ENCODE data around the gene OAS2.

DNA sequence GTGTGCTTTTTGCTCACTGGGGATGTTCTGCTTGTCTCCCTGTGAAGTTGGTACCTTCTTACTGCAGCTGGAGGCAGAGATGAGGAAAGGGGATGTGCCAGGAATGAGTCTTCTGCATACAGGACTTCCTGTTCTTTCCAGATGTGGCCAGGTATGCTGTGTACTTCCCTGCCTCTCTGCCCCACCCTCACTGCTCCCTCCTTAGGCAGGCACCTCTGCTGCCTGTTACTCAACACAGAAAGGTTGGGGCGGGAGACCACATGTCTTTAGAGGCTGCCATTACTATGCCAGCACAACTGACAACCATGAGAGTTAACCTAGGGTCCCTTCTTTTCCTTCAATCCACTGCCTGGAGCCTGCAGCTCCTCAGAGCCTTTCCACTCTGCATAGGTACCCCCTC lies 42.1 kb upstream of the OAS2 start:
- TF ChIP-seq, protein P1, sequence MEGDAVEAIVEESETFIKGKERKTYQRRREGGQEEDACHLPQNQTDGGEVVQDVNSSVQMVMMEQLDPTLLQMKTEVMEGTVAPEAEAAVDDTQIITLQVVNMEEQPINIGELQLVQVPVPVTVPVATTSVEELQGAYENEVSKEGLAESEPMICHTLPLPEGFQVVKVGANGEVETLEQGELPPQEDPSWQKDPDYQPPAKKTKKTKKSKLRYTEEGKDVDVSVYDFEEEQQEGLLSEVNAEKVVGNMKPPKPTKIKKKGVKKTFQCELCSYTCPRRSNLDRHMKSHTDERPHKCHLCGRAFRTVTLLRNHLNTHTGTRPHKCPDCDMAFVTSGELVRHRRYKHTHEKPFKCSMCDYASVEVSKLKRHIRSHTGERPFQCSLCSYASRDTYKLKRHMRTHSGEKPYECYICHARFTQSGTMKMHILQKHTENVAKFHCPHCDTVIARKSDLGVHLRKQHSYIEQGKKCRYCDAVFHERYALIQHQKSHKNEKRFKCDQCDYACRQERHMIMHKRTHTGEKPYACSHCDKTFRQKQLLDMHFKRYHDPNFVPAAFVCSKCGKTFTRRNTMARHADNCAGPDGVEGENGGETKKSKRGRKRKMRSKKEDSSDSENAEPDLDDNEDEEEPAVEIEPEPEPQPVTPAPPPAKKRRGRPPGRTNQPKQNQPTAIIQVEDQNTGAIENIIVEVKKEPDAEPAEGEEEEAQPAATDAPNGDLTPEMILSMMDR (conservative IDR thresholded peaks at IDR 0.05; ENCODE audit: low read depth, low read length), result no peak
- TF ChIP-seq RCOR1 (IDR thresholded peaks at IDR 0.05; ENCODE audit: insufficient replicate concordance, low read length), result no peak
- TF ChIP-seq, protein P2, sequence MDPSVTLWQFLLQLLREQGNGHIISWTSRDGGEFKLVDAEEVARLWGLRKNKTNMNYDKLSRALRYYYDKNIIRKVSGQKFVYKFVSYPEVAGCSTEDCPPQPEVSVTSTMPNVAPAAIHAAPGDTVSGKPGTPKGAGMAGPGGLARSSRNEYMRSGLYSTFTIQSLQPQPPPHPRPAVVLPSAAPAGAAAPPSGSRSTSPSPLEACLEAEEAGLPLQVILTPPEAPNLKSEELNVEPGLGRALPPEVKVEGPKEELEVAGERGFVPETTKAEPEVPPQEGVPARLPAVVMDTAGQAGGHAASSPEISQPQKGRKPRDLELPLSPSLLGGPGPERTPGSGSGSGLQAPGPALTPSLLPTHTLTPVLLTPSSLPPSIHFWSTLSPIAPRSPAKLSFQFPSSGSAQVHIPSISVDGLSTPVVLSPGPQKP (IDR thresholded peaks at IDR 0.05; ENCODE audit: borderline replicate concordance, low read depth, low read length), result no peak
- TF ChIP-seq POLR2A (IDR thresholded peaks at IDR 0.05; ENCODE audit: low read depth, low read length), result no peak
- TF ChIP-seq, protein P3, sequence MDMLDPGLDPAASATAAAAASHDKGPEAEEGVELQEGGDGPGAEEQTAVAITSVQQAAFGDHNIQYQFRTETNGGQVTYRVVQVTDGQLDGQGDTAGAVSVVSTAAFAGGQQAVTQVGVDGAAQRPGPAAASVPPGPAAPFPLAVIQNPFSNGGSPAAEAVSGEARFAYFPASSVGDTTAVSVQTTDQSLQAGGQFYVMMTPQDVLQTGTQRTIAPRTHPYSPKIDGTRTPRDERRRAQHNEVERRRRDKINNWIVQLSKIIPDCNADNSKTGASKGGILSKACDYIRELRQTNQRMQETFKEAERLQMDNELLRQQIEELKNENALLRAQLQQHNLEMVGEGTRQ (IDR thresholded peaks at IDR 0.05; ENCODE audit: low read depth, low read length), result no peak
- TF ChIP-seq RAD21 (IDR thresholded peaks at IDR 0.05; ENCODE audit: low read length), result no peak
- TF ChIP-seq CEBPB (IDR thresholded peaks at IDR 0.05; ENCODE audit: low read depth, low read length), result no peak
- TF ChIP-seq CHD1 (IDR thresholded peaks at IDR 0.05; ENCODE audit: low read depth, low read length), result no peak
- no peak for TF ChIP-seq FOS (IDR thresholded peaks at IDR 0.05; ENCODE audit: low read depth, low read length)
- no peak for TF ChIP-seq BHLHE40 (IDR thresholded peaks at IDR 0.05; ENCODE audit: low read depth, low read length)
- no peak for TF ChIP-seq MXI1 (IDR thresholded peaks at IDR 0.05; ENCODE audit: borderline replicate concordance, low read depth, low read length)
- no peak for TF ChIP-seq MAFK (IDR thresholded peaks at IDR 0.05; ENCODE audit: low read depth, low read length)
- no peak for TF ChIP-seq NFE2L2 (IDR thresholded peaks at IDR 0.05; ENCODE audit: low read depth, low read length)
- no peak for TF ChIP-seq MAZ (IDR thresholded peaks at IDR 0.05; ENCODE audit: borderline replicate concordance, low read depth, low read length)
